ENCODE results near the gene PCED1B. TPM values are rescaled to one million over a fixed set of nuclear protein-coding genes. Genes with fewer than 3 reads are reported as not detected.

Gene PCED1B
- total RNA-seq, 1 experiment from 2014 or later, result 3.3 TPM

DNA sequence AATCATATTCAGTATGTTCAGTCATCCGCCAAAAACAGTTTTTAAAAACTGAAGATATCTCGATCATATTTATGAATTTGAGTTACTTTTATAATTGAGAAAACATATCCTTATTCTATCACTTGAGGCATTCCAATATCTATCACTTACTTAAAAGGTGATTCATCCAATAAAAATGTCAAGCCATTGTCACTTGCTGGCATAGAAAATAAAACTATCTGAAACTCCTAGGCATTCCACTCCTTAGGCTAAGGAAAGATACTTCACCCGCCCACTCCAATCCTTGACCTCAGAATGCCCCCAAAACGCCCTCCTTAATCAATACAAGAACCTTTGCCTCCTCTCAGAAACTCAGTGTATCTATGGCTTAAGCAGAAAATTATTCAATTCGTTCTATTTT lies 51.6 kb downstream of the PCED1B start:
- H3K23me2 ChIP-seq (ENCODE audit: insufficient read length, low read depth, low read length, poor library complexity, severe bottlenecking), result no peaks in the 10 kb centered on the region
- H2BK120ac ChIP-seq (ENCODE audit: low read depth, low read length, poor library complexity, severe bottlenecking), result no peak overlapping the region
- Mint-ChIP-seq H3K4me3 (no peak overlapping the region), H3K9me3 (no peaks in the 10 kb centered on the region), H3K27ac (no peak overlapping the region), H3K36me3 (ENCODE audit: insufficient read depth in 1 of 3, low read depth in 3 of 3) (no peaks in the 10 kb centered on the region), H3K4me1 (peaks cover 0 to 4% of the 10 kb centered on the region in 2 experiments; a peak in 2 of 4 replicates), H3K27me3 (ENCODE audit: low read depth) (no peaks in the 10 kb centered on the region)
- H3K18ac ChIP-seq (ENCODE audit: insufficient read length, low read depth, low read length), result no peak overlapping the region
- H4K5ac ChIP-seq (ENCODE audit: insufficient read length, low read depth, low read length), result no peak overlapping the region
- no peak overlapping the region for H2BK12ac ChIP-seq (ENCODE audit: insufficient read length, low read depth, low read length)
- no peak for DNase-seq
- H3K14ac ChIP-seq (ENCODE audit: insufficient read depth, low read length), result no peak overlapping the region
- H4K20me1 ChIP-seq (ENCODE audit: control insufficient read depth, insufficient read depth, insufficient read length), result no peaks in the 10 kb centered on the region
- H3K4me2 ChIP-seq (ENCODE audit: insufficient read depth, insufficient read length, low read length), result no peak overlapping the region
- H2AK5ac ChIP-seq (ENCODE audit: insufficient read length, low read length), result no peak overlapping the region
- H4K91ac ChIP-seq (ENCODE audit: insufficient read length, low read depth, low read length), result no peak overlapping the region
- no peak overlapping the region for H3K27ac ChIP-seq (ENCODE audit: insufficient read length, low read depth, low read length)
- H2AFZ ChIP-seq (ENCODE audit: low read length), result no peak overlapping the region
- H2BK5ac ChIP-seq (ENCODE audit: insufficient read length, low read length), result no peak overlapping the region
- H3K23ac ChIP-seq (ENCODE audit: insufficient read length, low read depth, low read length), result no peak overlapping the region
- no peak overlapping the region for H2BK15ac ChIP-seq (ENCODE audit: low read depth, low read length)
- H3T11ph ChIP-seq (ENCODE audit: low read length), result no peak overlapping the region
- no peaks in the 10 kb centered on the region for H3K4me1 ChIP-seq (ENCODE audit: insufficient read depth, low read length)
- WGBS (ENCODE audit: extremely low coverage, insufficient read length, low lambda C conversion rate), result no CpG with 5 or more reads among the region's 5 CpGs
- TF ChIP-seq, protein P1, sequence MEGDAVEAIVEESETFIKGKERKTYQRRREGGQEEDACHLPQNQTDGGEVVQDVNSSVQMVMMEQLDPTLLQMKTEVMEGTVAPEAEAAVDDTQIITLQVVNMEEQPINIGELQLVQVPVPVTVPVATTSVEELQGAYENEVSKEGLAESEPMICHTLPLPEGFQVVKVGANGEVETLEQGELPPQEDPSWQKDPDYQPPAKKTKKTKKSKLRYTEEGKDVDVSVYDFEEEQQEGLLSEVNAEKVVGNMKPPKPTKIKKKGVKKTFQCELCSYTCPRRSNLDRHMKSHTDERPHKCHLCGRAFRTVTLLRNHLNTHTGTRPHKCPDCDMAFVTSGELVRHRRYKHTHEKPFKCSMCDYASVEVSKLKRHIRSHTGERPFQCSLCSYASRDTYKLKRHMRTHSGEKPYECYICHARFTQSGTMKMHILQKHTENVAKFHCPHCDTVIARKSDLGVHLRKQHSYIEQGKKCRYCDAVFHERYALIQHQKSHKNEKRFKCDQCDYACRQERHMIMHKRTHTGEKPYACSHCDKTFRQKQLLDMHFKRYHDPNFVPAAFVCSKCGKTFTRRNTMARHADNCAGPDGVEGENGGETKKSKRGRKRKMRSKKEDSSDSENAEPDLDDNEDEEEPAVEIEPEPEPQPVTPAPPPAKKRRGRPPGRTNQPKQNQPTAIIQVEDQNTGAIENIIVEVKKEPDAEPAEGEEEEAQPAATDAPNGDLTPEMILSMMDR (conservative IDR thresholded peaks at IDR 0.05), result no peak
- H3K56ac ChIP-seq (ENCODE audit: insufficient read length, low read depth, low read length), result no peak overlapping the region
- H2BK20ac ChIP-seq (ENCODE audit: low read depth, low read length, poor library complexity, severe bottlenecking), result no peak overlapping the region
- no peak overlapping the region for H4K8ac ChIP-seq (replicated peaks; ENCODE audit: insufficient read length, low read depth, low read length)
- H3K79me2 ChIP-seq (ENCODE audit: insufficient read depth, low read length), result no peaks in the 10 kb centered on the region
- H3K9me3 ChIP-seq (ENCODE audit: control insufficient read depth, low read depth, low read length), result no peaks in the 10 kb centered on the region
- no peaks in the 10 kb centered on the region for H3K27me3 ChIP-seq (ENCODE audit: insufficient read depth, low read length)
- H3K79me1 ChIP-seq (ENCODE audit: insufficient read depth, low read depth, low read length, poor library complexity, severe bottlenecking), result no peaks in the 10 kb centered on the region
- no peak overlapping the region for H3K9ac ChIP-seq (ENCODE audit: extremely low read depth, insufficient read length, low read length)
- no peak overlapping the region for H3K4ac ChIP-seq (ENCODE audit: low read depth, low read length)
